Measurements from ENCODE around the gene MANSC1.

The MANSC1 gene

DNA sequence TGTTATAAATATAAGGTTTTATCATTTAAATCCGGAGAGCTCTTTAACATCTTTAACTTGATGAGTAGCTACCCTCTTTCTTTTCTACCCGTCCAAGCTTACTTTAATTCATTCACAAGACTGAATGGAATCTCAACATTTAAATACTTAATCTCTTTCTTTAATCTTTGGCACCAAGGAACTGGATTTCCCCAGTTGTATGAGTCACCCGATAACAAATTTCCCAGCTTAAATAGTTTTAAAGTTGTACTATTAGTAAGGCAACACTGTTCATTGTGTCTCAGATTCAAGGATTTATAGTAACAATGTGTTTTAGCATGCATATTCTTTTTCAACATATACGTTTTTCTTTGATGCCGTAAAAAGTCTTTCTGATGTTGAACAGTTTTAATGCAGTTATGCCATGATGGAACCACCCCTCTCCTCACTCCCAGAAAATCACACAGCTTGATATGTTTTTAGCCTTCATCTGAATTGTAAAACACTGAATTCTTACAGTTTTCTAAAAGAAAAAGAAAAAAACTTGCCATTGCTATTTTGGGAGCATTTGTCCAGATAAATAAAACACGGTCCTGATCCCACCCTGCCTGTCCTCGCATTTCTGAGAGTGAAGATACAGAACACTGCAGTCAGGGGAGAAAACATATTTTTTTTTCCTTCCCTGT lies 67.1 kb downstream of the MANSC1 start (continued):
- TF ChIP-seq, protein P1, sequence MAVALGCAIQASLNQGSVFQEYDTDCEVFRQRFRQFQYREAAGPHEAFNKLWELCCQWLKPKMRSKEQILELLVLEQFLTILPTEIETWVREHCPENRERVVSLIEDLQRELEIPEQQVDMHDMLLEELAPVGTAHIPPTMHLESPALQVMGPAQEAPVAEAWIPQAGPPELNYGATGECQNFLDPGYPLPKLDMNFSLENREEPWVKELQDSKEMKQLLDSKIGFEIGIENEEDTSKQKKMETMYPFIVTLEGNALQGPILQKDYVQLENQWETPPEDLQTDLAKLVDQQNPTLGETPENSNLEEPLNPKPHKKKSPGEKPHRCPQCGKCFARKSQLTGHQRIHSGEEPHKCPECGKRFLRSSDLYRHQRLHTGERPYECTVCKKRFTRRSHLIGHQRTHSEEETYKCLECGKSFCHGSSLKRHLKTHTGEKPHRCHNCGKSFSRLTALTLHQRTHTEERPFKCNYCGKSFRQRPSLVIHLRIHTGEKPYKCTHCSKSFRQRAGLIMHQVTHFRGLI (tag by site-specific recombination; IDR thresholded peaks at IDR 0.05): no peak
- no peak for TF ChIP-seq ZBTB8A (tag by site-specific recombination; IDR thresholded peaks at IDR 0.05)

DNA sequence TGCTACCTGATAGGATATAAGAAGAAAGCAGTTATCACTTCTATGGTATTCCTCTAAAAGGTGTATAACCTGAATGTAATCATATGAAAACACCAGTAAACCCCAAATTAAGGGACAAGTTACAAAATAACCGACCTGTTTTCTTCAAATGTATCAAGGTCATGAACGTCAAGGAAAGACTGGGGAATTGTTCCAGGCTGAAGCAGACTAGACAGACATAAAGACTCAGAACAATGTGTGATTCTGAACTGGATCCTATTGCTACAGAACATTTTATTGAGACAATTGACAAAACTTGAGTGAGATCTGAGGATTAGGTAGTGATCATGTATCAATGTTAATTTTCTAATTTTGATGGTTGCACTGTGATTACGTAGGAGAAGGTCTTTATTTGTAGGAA lies 67.8 kb downstream of the MANSC1 start:
- H3K27ac ChIP-seq (ENCODE audit: extremely low read depth, low read depth, low read length): no peak overlapping the region
- H3K4me3 ChIP-seq (ENCODE audit: low read depth, low read length): no peak overlapping the region
- POLR2A ChIA-PET: interaction anchor here (0.5 to 1.0 kb wide), 4 partner anchors 15 to 243 kb away, joined by 3 to 4 read pairs (median 3); partner anchors contain the start of gene LRP6
- no peaks in the 10 kb centered on the region for H3K4me1 ChIP-seq (ENCODE audit: control insufficient read depth, insufficient read depth, low read length)
- H3K9me3 ChIP-seq (ENCODE audit: control insufficient read depth, insufficient read depth, low read depth, low read length): no peaks in the 10 kb centered on the region
- H3K36me3 ChIP-seq (ENCODE audit: control insufficient read depth in 2 of 2, insufficient read depth in 1 of 2, low read length in 2 of 2): no peaks in the 10 kb centered on the region
- TF ChIP-seq, protein P2, sequence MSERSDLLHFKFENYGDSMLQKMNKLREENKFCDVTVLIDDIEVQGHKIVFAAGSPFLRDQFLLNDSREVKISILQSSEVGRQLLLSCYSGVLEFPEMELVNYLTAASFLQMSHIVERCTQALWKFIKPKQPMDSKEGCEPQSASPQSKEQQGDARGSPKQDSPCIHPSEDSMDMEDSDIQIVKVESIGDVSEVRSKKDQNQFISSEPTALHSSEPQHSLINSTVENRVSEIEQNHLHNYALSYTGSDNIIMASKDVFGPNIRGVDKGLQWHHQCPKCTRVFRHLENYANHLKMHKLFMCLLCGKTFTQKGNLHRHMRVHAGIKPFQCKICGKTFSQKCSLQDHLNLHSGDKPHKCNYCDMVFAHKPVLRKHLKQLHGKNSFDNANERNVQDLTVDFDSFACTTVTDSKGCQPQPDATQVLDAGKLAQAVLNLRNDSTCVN (tag by site-specific recombination; optimal IDR thresholded peaks at IDR 0.05): no peak
- TF ChIP-seq ZFP69B (tag by site-specific recombination; IDR thresholded peaks at IDR 0.05) (no peak), YY1 (tag by site-specific recombination; IDR thresholded peaks at IDR 0.05) (no peak), GLI2 (tag by site-specific recombination; IDR thresholded peaks at IDR 0.05; ENCODE audit: borderline replicate concordance, low read depth) (no peak), YY2 (tag by site-specific recombination; IDR thresholded peaks at IDR 0.05) (no peak), HOXA7 (CRISPR knock-in tag; IDR thresholded peaks at IDR 0.05; ENCODE audit: borderline replicate concordance) (no peak), ZNF132 (tag by site-specific recombination; IDR thresholded peaks at IDR 0.05; ENCODE audit: borderline replicate concordance) (no peak), ZNF707 (tag by site-specific recombination; IDR thresholded peaks at IDR 0.05) (no peak), KLF16 (tag by site-specific recombination; IDR thresholded peaks at IDR 0.05) (no peak)
- TF ChIP-seq, protein P3, sequence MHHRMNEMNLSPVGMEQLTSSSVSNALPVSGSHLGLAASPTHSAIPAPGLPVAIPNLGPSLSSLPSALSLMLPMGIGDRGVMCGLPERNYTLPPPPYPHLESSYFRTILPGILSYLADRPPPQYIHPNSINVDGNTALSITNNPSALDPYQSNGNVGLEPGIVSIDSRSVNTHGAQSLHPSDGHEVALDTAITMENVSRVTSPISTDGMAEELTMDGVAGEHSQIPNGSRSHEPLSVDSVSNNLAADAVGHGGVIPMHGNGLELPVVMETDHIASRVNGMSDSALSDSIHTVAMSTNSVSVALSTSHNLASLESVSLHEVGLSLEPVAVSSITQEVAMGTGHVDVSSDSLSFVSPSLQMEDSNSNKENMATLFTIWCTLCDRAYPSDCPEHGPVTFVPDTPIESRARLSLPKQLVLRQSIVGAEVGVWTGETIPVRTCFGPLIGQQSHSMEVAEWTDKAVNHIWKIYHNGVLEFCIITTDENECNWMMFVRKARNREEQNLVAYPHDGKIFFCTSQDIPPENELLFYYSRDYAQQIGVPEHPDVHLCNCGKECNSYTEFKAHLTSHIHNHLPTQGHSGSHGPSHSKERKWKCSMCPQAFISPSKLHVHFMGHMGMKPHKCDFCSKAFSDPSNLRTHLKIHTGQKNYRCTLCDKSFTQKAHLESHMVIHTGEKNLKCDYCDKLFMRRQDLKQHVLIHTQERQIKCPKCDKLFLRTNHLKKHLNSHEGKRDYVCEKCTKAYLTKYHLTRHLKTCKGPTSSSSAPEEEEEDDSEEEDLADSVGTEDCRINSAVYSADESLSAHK (tag by site-specific recombination; IDR thresholded peaks at IDR 0.05): no peak
- CTCF ChIA-PET: no interaction called here

DNA sequence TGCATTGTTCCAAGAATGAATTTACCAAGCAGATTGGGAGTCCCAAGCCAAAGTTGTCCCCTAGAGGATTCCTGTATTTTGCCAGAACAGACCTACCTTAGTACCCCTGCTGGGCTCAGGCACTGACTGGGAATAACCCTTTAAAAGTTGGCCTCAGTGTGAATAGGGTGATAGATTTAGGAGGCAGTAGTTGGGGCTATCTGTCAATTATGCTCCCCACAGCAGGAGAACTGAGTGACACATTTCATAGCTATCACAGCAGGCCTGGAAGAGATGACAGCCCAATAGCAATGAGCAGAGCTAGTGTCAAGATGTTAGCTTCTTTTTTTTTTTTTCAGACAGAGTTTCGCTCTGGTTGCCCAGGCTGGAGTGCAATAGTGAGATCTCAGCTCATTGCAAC lies 68.9 kb downstream of the MANSC1 start:
- H3K36me3 ChIP-seq (ENCODE audit: control insufficient read depth in 2 of 2, insufficient read depth in 1 of 2, low read length in 2 of 2): no peaks in the 10 kb centered on the region
- no peak overlapping the region for H3K27ac ChIP-seq (ENCODE audit: extremely low read depth, low read depth, low read length)
- no peaks in the 10 kb centered on the region for H3K4me1 ChIP-seq (ENCODE audit: control insufficient read depth, insufficient read depth, low read length)
- POLR2A ChIA-PET: interaction anchor here (0.6 kb wide), 1 partner anchor 11 kb away, joined by 4 read pairs; no protein-coding TSS in a partner anchor
- CTCF ChIA-PET: interaction anchor here (0.6 kb wide), 1 partner anchor 414 kb away, joined by 5 read pairs; no protein-coding TSS in a partner anchor
- no peak overlapping the region for H3K4me3 ChIP-seq (ENCODE audit: low read depth, low read length)
- TF ChIP-seq KLF1 (tag by site-specific recombination; IDR thresholded peaks at IDR 0.05): no peak
- TF ChIP-seq PRDM1 (tag by site-specific recombination; IDR thresholded peaks at IDR 0.05): no peak
- TF ChIP-seq, protein P1 (tag by site-specific recombination; IDR thresholded peaks at IDR 0.05): no peak
- TF ChIP-seq SALL2 (tag by site-specific recombination; IDR thresholded peaks at IDR 0.05; ENCODE audit: borderline replicate concordance): no peak
- no peak for TF ChIP-seq ZNF629 (tag by site-specific recombination; IDR thresholded peaks at IDR 0.05)
- TF ChIP-seq ZNF184 (tag by site-specific recombination; IDR thresholded peaks at IDR 0.05): no peak
- TF ChIP-seq, protein P3 (tag by site-specific recombination; IDR thresholded peaks at IDR 0.05): no peak
- no peaks in the 10 kb centered on the region for H3K9me3 ChIP-seq (ENCODE audit: control insufficient read depth, insufficient read depth, low read depth, low read length)

Data from HEK293 (cell line).